HepG2 (cell line): Measurements from ENCODE around the gene TMX2. TPM values are rescaled to one million over a fixed set of nuclear protein-coding genes. Genes with fewer than 3 reads are reported as not detected.

Experiments
- ATAC-seq: fragments of 200-7000 bp; cut with Tn5 transposase; 3 replicates; pipeline ENCODE4 v1.9.1; 2020; ENCODE audit warnings: mild to moderate bottlenecking, moderate library complexity
- BruUV-seq: library from RNA; stranded (reverse); fragments of 400-500 nt; replicated peaks from 2 replicates; lab custom pipeline; 2021; lab: Mats Ljungman, UMichigan
- CTCF ChIA-PET: fragments of 300-600 bp; formaldehyde crosslinking; extraction: SDS; loops from one replicate; lab custom pipeline; 2021; ENCODE audit warnings: low total read pairs, inconsistent platforms, low intra/inter-chr PET ratio; lab: Yijun Ruan, JAX
- POLR2A ChIA-PET: fragments of 350-600 bp; sonication (Branson Sonifier 250); formaldehyde crosslinking; loops from one replicate; lab custom pipeline; 2020; ENCODE audit warnings: antibody characterized with exemption, inconsistent platforms; lab: Yijun Ruan, JAX
- DNase-seq: peaks from one replicate; pipeline ENCODE4 v3.0.0-alpha.2; 2015; ENCODE audit warnings: low spot score
- FAIRE-seq: peaks from 3 replicates; lab custom pipeline; 2011; peaks lifted over from hg19 to GRCh38; lab: Jason Lieb, UNC
- H2AFZ ChIP-seq: one replicate; pipeline ENCODE4 v1.6.1; 2011; ENCODE audit warnings: low read length, inconsistent platforms
- H3K27ac ChIP-seq: fragments of 300-600 bp; 3 replicates; pipeline ENCODE4 v1.8.0; 2011; ENCODE audit warnings: mixed run types, mild to moderate bottlenecking, mixed read lengths, low read length, inconsistent platforms; ENCODE audit not compliant: insufficient read depth; ENCODE audit errors: extremely low read length
- H3K27me3 ChIP-seq, 2 experiments: fragments of 200-600 bp in 1 of 2; 2 replicates in 1 of 2; 3 replicates in 1 of 2; pipeline versions ENCODE4 v1.6.0 to v1.8.0; 2011; ENCODE audit warnings: low read length in 2 of 2, mild to moderate bottlenecking in 2 of 2, moderate library complexity in 2 of 2, inconsistent platforms in 1 of 2; ENCODE audit not compliant: insufficient read depth in 2 of 2, control insufficient read depth in 1 of 2
- H3K36me3 ChIP-seq, 2 experiments: fragments of 200-600 bp in 1 of 2; replicated peaks in 1 of 2; 2 replicates in 1 of 2; 3 replicates in 1 of 2; pipeline versions ENCODE4 v1.5.1 to v1.8.0; 2011; ENCODE audit warnings: low read length in 2 of 2, inconsistent platforms in 1 of 2; ENCODE audit not compliant: insufficient read depth in 2 of 2, control insufficient read depth in 1 of 2
- H3K4me1 ChIP-seq: 2 replicates; pipeline ENCODE4 v1.5.1; 2012; ENCODE audit warnings: low read length, inconsistent platforms; ENCODE audit not compliant: insufficient read depth
- H3K4me2 ChIP-seq: 2 replicates; pipeline ENCODE4 v1.6.0; 2011; ENCODE audit warnings: low read depth, low read length, inconsistent platforms
- H3K4me3 ChIP-seq, 3 experiments: fragments of 200-600 bp in 1 of 3; sonication (generic), shearing (Covaris generic) in 1 of 3; replicated peaks in 1 of 3; 2 replicates each; pipeline ENCODE4 v1.5.1; 2011 to 2016; ENCODE audit warnings: low read length in 3 of 3, inconsistent platforms in 2 of 3, low read depth in 2 of 3, mild to moderate bottlenecking in 2 of 3, control low read depth in 1 of 3, mixed read lengths in 1 of 3; ENCODE audit not compliant: insufficient read depth in 1 of 3
- H3K79me2 ChIP-seq: one replicate; pipeline ENCODE4 v1.6.1; 2011; ENCODE audit warnings: low read length, inconsistent platforms; ENCODE audit not compliant: insufficient read depth
- H3K9ac ChIP-seq: 2 replicates; pipeline ENCODE4 v1.6.0; 2011; ENCODE audit warnings: mild to moderate bottlenecking, low read depth, low read length, inconsistent platforms; ENCODE audit not compliant: insufficient read depth
- H3K9me3 ChIP-seq: 2 replicates; pipeline ENCODE4 v1.5.1; 2012; ENCODE audit warnings: mild to moderate bottlenecking, low read length
- H4K20me1 ChIP-seq: 2 replicates; pipeline ENCODE4 v1.6.0; 2011; ENCODE audit warnings: inconsistent platforms, mild to moderate bottlenecking, low read length, moderate library complexity; ENCODE audit not compliant: insufficient read depth
- CCDC6 ChIP-seq: sonication (generic); formaldehyde crosslinking; IDR thresholded peaks from 2 replicates; pipeline ENCODE4 v1.8.1; 2022; ENCODE audit warnings: mild to moderate bottlenecking, missing genetic modification reagents, moderate library complexity
- MBNL3 ChIP-seq: fragments of 250-450 bp; sonication (Bioruptor Pico); conservative IDR thresholded peaks from 2 replicates; pipeline ENCODE4 v1.8.0; 2022; ENCODE audit warnings: mild to moderate bottlenecking, inconsistent platforms
- PHF20 ChIP-seq: sonication (generic); formaldehyde crosslinking; IDR thresholded peaks from 2 replicates; pipeline ENCODE4 v1.5.0; 2020; ENCODE audit warnings: mild to moderate bottlenecking, missing genetic modification reagents
- TARDBP ChIP-seq: sonication (generic); formaldehyde crosslinking; IDR thresholded peaks from 2 replicates; pipeline ENCODE4 v1.8.0; 2022; ENCODE audit warnings: mild to moderate bottlenecking, missing genetic modification reagents
- ZNF746 ChIP-seq: sonication (generic); formaldehyde crosslinking; IDR thresholded peaks from 2 replicates; pipeline ENCODE4 v1.8.0; 2022; ENCODE audit warnings: mild to moderate bottlenecking, missing genetic modification reagents
- ZNF780A ChIP-seq: sonication (generic); formaldehyde crosslinking; IDR thresholded peaks from 2 replicates; pipeline ENCODE4 v1.8.0; 2022; ENCODE audit warnings: mild to moderate bottlenecking, missing genetic modification reagents, moderate library complexity
- WGBS: methylation state at CpG from one replicate; pipeline ENCODE4 v1.1.6; 2017; ENCODE audit warnings: low lambda C conversion rate; 5-methylcytosine and 5-hydroxymethylcytosine counted together
- in situ Hi-C: cut with HindIII; loops from 2 replicates; pipeline ENCODE4 v1.10.0; 2017; ENCODE audit warnings: low pct_unique_long_range_greater_than_20kb; ENCODE audit not compliant: extremely low pct_ligation_motif_present
- intact Hi-C: fragments of 100-400 bp; cut with micrococcal nuclease; formaldehyde crosslinking; loops from one replicate; pipeline ENCODE4 v1.10.0; 2022; ENCODE audit not compliant: unreplicated experiment
- polyA plus RNA-seq, 8 experiments: library from polyadenylated mRNA; depleted of rRNA in 3 of 8; stranded (reverse) in 7 of 8; unstranded in 1 of 8; fragments of >200 nt; fragmentation: Illumina TruSeq in 4 of 8; extraction: Trizol in 4 of 8; gene quantifications; 2 replicates each; pipeline versions ENCODE4 v1.2.1 to v1.2.3, GENCODE V29; 2011 to 2016; ENCODE audit warnings: low read depth in 4 of 8, missing spikeins in 1 of 8, mixed read lengths in 1 of 8; ENCODE audit not compliant: insufficient read depth in 1 of 8
- total RNA-seq, 5 experiments: library from RNA; depleted of rRNA; stranded (reverse); fragments of >200 nt; fragmentation: Illumina TruSeq; extraction: Trizol; gene quantifications; 2 replicates each; pipeline ENCODE4 v1.2.3, GENCODE V29; 2016; ENCODE audit warnings: low read depth in 1 of 5
- TF ChIP-seq, protein P1 (sequence below): sonication (generic); formaldehyde crosslinking; conservative IDR thresholded peaks from 2 replicates; pipeline ENCODE4 v1.4.0; 2020; ENCODE audit warnings: mild to moderate bottlenecking, missing genetic modification reagents, moderate library complexity
- TF ChIP-seq, protein P2 (sequence below): sonication (generic); formaldehyde crosslinking; IDR thresholded peaks from 2 replicates; pipeline ENCODE4 v1.4.0; 2020; ENCODE audit warnings: mild to moderate bottlenecking, missing genetic modification reagents
- TF ChIP-seq, protein P3 (sequence below): sonication (generic); IDR thresholded peaks from 2 replicates; pipeline ENCODE4 v1.6.1; 2016; ENCODE audit warnings: low read depth, borderline replicate concordance
- TF ChIP-seq, protein P4 (sequence below), 2 experiments: sonication (generic) in 1 of 2; formaldehyde crosslinking in 1 of 2; IDR thresholded peaks; 2 replicates each; pipeline versions ENCODE4 v1.4.0 to v1.6.1; 2016 to 2020; ENCODE audit warnings: borderline replicate concordance in 1 of 2, low read depth in 1 of 2, mild to moderate bottlenecking in 1 of 2, missing genetic modification reagents in 1 of 2

TMX2 gene
- total and polyA plus RNA-seq, 2 of the 13 experiments (the other 11 are each of a cell fraction or from before 2014, with no cell fraction given): 84.5 to 129 TPM

DNA sequence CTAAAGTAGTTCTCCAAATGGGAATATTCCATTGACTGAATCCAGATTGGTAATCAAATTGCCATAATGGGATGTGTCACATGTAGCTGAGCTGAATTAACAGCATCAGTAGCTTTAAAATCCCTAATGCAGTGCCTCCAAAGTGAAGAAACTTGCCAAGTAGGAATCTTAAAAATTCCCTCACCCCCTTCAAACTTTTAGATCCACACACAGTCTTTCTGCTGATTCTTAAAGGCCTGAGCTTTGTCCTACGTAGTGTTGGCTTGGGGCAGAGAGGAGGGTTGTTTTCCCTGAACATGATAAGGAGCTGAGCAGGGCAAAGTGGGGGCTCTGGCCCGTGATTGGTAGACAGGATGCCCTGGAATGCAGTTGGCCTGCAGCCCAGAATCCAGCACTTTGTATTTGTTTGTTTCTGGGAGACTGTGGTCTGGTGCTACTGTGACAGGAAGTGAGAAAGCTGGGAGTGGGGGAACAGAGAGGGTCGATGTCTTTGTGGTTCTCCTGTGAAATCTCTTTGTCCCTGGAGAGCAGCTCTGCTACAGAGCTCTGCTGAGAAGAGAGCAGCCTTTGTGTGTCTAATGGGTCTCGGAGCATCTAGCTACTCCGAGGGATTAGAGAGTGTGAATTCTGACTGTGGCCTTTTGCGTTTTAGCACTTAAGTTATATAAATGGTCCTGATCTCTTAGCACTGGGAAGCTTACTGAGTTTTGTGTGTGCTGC lies 66.1 kb downstream of the TMX2 start:
- ChIA-PET CTCF (no interaction called here), POLR2A (interaction anchor here (0.8 to 11.1 kb wide), 18 partner anchors 10 to 507 kb away, joined by 3 to 215 read pairs (median 4); partner anchors contain the start of genes BTBD18, CTNND1, MED19 and SELENOH)
- Histone ChIP-seq H3K4me2 (peak overlapping the region; percentile 81), H3K79me2 (peaks cover 87% of the 10 kb centered on the region), H3K9ac (peak overlapping the region; percentile 83), H3K27me3 (no peaks in the 10 kb centered on the region), H4K20me1 (peaks cover 21% of the 10 kb centered on the region; the same call in 1 of the 2 replicates), H3K27ac (peak overlapping the region; percentile 96), H3K9me3 (no peaks in the 10 kb centered on the region), H3K36me3 (peaks cover 0 to 1% of the 10 kb centered on the region in 2 experiments; a peak in 3 of 5 replicates), H3K4me1 (peaks cover 98% of the 10 kb centered on the region), H2AFZ (no peak overlapping the region), H3K4me3 (peak overlapping the region; percentile 29 to 56 (median 43); a peak in 4 of 6 replicates)
- DNase-seq (peak; percentile 99), ATAC-seq (peak; percentile 95), FAIRE-seq (peak; percentile 93)
- intact Hi-C loops: loop anchor here (1.0 to 2.0 kb wide), 3 partner anchors 15 to 66 kb away; partner anchors contain the start of genes MED19 and TMX2
- 1% methylated on average over 6 of the region's 6 CpGs for WGBS
- in situ Hi-C loops: no loop called here
- BruUV-seq: no TSS peak
- no peak for TF ChIP-seq MBNL3 (CRISPR knock-in tag)
- TF ChIP-seq, protein P1, sequence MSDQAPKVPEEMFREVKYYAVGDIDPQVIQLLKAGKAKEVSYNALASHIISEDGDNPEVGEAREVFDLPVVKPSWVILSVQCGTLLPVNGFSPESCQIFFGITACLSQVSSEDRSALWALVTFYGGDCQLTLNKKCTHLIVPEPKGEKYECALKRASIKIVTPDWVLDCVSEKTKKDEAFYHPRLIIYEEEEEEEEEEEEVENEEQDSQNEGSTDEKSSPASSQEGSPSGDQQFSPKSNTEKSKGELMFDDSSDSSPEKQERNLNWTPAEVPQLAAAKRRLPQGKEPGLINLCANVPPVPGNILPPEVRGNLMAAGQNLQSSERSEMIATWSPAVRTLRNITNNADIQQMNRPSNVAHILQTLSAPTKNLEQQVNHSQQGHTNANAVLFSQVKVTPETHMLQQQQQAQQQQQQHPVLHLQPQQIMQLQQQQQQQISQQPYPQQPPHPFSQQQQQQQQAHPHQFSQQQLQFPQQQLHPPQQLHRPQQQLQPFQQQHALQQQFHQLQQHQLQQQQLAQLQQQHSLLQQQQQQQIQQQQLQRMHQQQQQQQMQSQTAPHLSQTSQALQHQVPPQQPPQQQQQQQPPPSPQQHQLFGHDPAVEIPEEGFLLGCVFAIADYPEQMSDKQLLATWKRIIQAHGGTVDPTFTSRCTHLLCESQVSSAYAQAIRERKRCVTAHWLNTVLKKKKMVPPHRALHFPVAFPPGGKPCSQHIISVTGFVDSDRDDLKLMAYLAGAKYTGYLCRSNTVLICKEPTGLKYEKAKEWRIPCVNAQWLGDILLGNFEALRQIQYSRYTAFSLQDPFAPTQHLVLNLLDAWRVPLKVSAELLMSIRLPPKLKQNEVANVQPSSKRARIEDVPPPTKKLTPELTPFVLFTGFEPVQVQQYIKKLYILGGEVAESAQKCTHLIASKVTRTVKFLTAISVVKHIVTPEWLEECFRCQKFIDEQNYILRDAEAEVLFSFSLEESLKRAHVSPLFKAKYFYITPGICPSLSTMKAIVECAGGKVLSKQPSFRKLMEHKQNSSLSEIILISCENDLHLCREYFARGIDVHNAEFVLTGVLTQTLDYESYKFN (CRISPR knock-in tag): peak; percentile 94
- TF ChIP-seq TARDBP (CRISPR knock-in tag): peak; percentile 57; the same call in 1 of the 2 replicates
- TF ChIP-seq PHF20 (CRISPR knock-in tag): peak; percentile 16; the same call in 1 of the 2 replicates
- TF ChIP-seq, protein P2, sequence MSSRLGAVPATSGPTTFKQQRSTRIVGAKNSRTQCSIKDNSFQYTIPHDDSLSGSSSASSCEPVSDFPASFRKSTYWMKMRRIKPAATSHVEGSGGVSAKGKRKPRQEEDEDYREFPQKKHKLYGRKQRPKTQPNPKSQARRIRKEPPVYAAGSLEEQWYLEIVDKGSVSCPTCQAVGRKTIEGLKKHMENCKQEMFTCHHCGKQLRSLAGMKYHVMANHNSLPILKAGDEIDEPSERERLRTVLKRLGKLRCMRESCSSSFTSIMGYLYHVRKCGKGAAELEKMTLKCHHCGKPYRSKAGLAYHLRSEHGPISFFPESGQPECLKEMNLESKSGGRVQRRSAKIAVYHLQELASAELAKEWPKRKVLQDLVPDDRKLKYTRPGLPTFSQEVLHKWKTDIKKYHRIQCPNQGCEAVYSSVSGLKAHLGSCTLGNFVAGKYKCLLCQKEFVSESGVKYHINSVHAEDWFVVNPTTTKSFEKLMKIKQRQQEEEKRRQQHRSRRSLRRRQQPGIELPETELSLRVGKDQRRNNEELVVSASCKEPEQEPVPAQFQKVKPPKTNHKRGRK (CRISPR knock-in tag): no peak
- TF ChIP-seq, protein P3, sequence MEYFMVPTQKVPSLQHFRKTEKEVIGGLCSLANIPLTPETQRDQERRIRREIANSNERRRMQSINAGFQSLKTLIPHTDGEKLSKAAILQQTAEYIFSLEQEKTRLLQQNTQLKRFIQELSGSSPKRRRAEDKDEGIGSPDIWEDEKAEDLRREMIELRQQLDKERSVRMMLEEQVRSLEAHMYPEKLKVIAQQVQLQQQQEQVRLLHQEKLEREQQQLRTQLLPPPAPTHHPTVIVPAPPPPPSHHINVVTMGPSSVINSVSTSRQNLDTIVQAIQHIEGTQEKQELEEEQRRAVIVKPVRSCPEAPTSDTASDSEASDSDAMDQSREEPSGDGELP: peak; percentile 61; the same call in 1 of the 2 replicates
- 0 out of 2 replicates have a peak, but pooled peaks have one; percentile 46 for TF ChIP-seq ZNF780A (CRISPR knock-in tag)
- peak; percentile 36; the same call in 1 of the 2 replicates for TF ChIP-seq CCDC6
- peak; percentile 86; the same call in 1 of the 2 replicates for TF ChIP-seq ZNF746 (CRISPR knock-in tag)
- TF ChIP-seq, protein P4, sequence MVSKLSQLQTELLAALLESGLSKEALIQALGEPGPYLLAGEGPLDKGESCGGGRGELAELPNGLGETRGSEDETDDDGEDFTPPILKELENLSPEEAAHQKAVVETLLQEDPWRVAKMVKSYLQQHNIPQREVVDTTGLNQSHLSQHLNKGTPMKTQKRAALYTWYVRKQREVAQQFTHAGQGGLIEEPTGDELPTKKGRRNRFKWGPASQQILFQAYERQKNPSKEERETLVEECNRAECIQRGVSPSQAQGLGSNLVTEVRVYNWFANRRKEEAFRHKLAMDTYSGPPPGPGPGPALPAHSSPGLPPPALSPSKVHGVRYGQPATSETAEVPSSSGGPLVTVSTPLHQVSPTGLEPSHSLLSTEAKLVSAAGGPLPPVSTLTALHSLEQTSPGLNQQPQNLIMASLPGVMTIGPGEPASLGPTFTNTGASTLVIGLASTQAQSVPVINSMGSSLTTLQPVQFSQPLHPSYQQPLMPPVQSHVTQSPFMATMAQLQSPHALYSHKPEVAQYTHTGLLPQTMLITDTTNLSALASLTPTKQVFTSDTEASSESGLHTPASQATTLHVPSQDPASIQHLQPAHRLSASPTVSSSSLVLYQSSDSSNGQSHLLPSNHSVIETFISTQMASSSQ (IDR thresholded peaks at IDR 0.05; ENCODE audit: low read depth): peak; percentile 64; the same call in 1 of the 2 replicates
- TF ChIP-seq, protein P4 (CRISPR knock-in tag; IDR thresholded peaks at IDR 0.05; ENCODE audit: borderline replicate concordance): no peak; the same call in 1 of the 2 replicates
